Peyer's patch (tissue), 4 donors: Measurements from ENCODE around the gene FAT2.

Source experiments
- POLR2A ChIP-seq, 2 donors: fragments of 450-650 bp; IDR thresholded peaks; one replicate each; pipeline ENCODE4 v1.5.1; 2017; ENCODE audit warnings: antibody characterized with exemption in 2 of 2, mild to moderate bottlenecking in 2 of 2, moderate library complexity in 2 of 2
- TF ChIP-seq, protein P1 (sequence below), 6 experiments: fragments of 450-650 bp in 4 of 6; fragments of 200-600 bp in 2 of 6; sonication (generic) in 1 of 6; IDR thresholded peaks; one replicate each; pipeline ENCODE4 v1.5.1; 2017 to 2019; ENCODE audit warnings: antibody characterized with exemption in 6 of 6, mild to moderate bottlenecking in 3 of 6, moderate library complexity in 1 of 6

DNA sequence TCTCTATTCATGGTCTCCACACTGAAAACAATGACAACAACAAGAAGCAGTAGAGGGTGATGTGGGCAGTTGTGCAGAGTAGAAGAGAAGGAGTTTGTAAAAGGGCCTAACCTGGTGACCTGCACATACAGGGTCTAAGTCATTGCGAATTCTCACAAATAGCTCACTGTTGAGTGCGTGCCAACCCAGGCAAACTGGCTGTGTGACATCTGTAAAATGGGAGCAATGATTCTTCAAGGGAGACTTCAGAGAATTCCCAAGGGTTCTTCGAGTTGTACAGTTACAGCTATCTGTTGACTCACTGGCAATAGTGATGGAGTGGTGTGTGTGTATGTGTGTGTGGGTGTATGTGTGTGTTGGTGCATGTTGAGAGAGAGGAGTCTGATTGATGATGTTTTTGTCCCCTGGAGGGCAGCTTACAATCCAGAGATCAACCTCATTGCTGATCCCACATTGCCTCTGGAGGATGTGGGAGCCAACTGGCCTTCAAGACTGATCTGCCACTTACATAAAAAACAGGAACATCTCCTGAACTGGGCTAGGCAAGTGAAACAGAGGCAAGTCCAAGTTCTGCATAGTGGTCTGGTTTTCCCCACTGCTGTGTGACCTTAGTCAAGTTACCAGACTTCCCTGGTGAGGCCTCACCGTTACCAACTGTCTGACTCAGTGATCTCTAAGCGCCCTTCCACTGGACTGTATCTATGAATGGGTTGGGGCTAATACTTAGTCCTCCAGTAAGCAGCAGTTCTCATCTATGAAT lies 3.2 kb downstream of the FAT2 start:
- TF ChIP-seq, protein P1, sequence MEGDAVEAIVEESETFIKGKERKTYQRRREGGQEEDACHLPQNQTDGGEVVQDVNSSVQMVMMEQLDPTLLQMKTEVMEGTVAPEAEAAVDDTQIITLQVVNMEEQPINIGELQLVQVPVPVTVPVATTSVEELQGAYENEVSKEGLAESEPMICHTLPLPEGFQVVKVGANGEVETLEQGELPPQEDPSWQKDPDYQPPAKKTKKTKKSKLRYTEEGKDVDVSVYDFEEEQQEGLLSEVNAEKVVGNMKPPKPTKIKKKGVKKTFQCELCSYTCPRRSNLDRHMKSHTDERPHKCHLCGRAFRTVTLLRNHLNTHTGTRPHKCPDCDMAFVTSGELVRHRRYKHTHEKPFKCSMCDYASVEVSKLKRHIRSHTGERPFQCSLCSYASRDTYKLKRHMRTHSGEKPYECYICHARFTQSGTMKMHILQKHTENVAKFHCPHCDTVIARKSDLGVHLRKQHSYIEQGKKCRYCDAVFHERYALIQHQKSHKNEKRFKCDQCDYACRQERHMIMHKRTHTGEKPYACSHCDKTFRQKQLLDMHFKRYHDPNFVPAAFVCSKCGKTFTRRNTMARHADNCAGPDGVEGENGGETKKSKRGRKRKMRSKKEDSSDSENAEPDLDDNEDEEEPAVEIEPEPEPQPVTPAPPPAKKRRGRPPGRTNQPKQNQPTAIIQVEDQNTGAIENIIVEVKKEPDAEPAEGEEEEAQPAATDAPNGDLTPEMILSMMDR (IDR thresholded peaks at IDR 0.05), result no peak
- no peak for TF ChIP-seq POLR2A (IDR thresholded peaks at IDR 0.05)
